RWPE1 (cell line): ENCODE data around the gene KIAA0232.
A peak's percentile ranks its signal among the peaks of the same experiment; 100 is the strongest.
"Not testable (repeated sequence)": the region's sequence is repeated elsewhere in the genome, so short reads cannot be mapped to it uniquely, and the experiment has no call there.

Source experiments
- CTCF ChIA-PET: fragments of 350-600 bp; sonication (Branson Sonifier 250); formaldehyde crosslinking; extraction: SDS; loops from one replicate; lab custom pipeline; 2021; lab: Yijun Ruan, JAX
- POLR2A ChIA-PET: fragments of 400-600 bp; formaldehyde crosslinking; extraction: SDS; loops from one replicate; lab custom pipeline; 2020; ENCODE audit warnings: antibody characterized with exemption; ENCODE audit not compliant: low non-redundant PET; lab: Yijun Ruan, JAX
- DNase-seq: peaks from one replicate; pipeline ENCODE4 v3.0.0; 2012; ENCODE audit warnings: low spot score
- H3K27ac ChIP-seq: fragments of 450-650 bp; 2 replicates; pipeline ENCODE4 v1.5.1; 2017
- CTCF ChIP-seq: fragments of 450-650 bp; conservative IDR thresholded peaks from 2 replicates; pipeline ENCODE4 v1.5.1; 2017; ENCODE audit warnings: low read depth, mild to moderate bottlenecking

Gene KIAA0232

GRCh38 chr4:6755088-6755753 is 27.3 kb upstream of the KIAA0232 start:
- no peak overlapping the region for H3K27ac ChIP-seq
- ChIA-PET CTCF (no interaction called here), POLR2A (no interaction called here)
- DNase-seq: no peak
- TF ChIP-seq CTCF: no peak

GRCh38 chr4:6756345-6756744 is 26.2 kb upstream of the KIAA0232 start:
- POLR2A ChIA-PET, H3K27ac ChIP-seq, CTCF ChIA-PET, DNase-seq: not testable (repeated sequence)

- DNase-seq: no peak
- H3K27ac ChIP-seq: no peak overlapping the region
- ChIA-PET POLR2A (no interaction called here), CTCF (no interaction called here)
- TF ChIP-seq CTCF: no peak
Measured at GRCh38 chr4:6758728-6759127, 23.8 kb upstream of the KIAA0232 start.

- POLR2A ChIA-PET: no interaction called here
- DNase-seq: no peak
- no peak overlapping the region; the same call in 1 of the 2 replicates for H3K27ac ChIP-seq
- no peak for TF ChIP-seq CTCF
- CTCF ChIA-PET: no interaction called here
Measured at GRCh38 chr4:6760865-6761264, 21.7 kb upstream of the KIAA0232 start.

- no peak for DNase-seq
- CTCF ChIA-PET: no interaction called here
- peak overlapping the region; percentile 83 for H3K27ac ChIP-seq
- TF ChIP-seq CTCF: no peak
- POLR2A ChIA-PET: no interaction called here
Measured at GRCh38 chr4:6761649-6762615, 20.6 kb upstream of the KIAA0232 start.

GRCh38 chr4:6763330-6763851 is 19.1 kb upstream of the KIAA0232 start:
- ChIA-PET CTCF (interaction anchor here (0.5 kb wide), 1 partner anchor 39 kb away, joined by 3 read pairs; no protein-coding TSS in a partner anchor), POLR2A (no interaction called here)
- peak overlapping the region; percentile 83 for H3K27ac ChIP-seq
- DNase-seq: peak; percentile 89
- TF ChIP-seq CTCF: peak; percentile 73
